HL-60 (cell line): Measurements from ENCODE around the gene ANKRD2.

Experiments used
- GABPA ChIP-seq: IDR thresholded peaks from 2 replicates; pipeline ENCODE4 v1.6.1; 2012; ENCODE audit warnings: low read depth
- POLR2AphosphoS5 ChIP-seq: IDR thresholded peaks from 2 replicates; pipeline ENCODE4 v1.6.1; 2012; ENCODE audit warnings: low read depth
- TF ChIP-seq, protein P1 (sequence below): IDR thresholded peaks from one replicate; pipeline ENCODE4 v1.5.1; 2011; ENCODE audit warnings: low read length, control low read depth, inconsistent platforms; ENCODE audit not compliant: insufficient read depth

DNA sequence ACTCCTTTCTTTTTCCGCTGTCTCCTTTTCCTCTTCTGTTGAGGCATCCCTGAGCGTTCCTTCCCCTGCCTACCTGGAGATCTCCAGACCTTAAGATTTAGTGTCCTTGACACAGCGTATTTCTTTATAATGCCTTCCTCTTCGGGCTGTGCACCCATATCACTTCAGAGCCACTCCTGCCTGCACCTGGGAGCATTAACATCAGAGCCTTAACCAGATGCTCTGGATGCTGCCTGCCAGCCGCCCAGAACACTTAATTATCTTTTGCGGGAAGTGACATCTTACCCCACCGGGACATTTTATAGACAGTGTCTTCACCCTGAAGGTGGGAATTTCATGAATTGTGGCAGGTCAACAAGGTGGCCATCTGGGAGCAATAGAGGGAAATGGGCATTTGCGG, 49.6 kb upstream of the ANKRD2 start:
- TF ChIP-seq, protein P1, sequence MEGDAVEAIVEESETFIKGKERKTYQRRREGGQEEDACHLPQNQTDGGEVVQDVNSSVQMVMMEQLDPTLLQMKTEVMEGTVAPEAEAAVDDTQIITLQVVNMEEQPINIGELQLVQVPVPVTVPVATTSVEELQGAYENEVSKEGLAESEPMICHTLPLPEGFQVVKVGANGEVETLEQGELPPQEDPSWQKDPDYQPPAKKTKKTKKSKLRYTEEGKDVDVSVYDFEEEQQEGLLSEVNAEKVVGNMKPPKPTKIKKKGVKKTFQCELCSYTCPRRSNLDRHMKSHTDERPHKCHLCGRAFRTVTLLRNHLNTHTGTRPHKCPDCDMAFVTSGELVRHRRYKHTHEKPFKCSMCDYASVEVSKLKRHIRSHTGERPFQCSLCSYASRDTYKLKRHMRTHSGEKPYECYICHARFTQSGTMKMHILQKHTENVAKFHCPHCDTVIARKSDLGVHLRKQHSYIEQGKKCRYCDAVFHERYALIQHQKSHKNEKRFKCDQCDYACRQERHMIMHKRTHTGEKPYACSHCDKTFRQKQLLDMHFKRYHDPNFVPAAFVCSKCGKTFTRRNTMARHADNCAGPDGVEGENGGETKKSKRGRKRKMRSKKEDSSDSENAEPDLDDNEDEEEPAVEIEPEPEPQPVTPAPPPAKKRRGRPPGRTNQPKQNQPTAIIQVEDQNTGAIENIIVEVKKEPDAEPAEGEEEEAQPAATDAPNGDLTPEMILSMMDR = no peak
- TF ChIP-seq POLR2AphosphoS5 = no peak
- TF ChIP-seq GABPA = no peak
